ENCODE measurements around the gene ST6GALNAC4.
A peak's percentile ranks its signal among the peaks of the same experiment; 100 is the strongest.

The ST6GALNAC4 gene

GRCh38 chr9:127920794-127921193 lies 4.0 kb upstream of the ST6GALNAC4 start:
- no peak overlapping the region for H3K27ac ChIP-seq (ENCODE audit: low read length)
- peaks cover 38% of the 10 kb centered on the region for H3K4me1 ChIP-seq (ENCODE audit: control insufficient read depth, insufficient read depth, low read length)
- no peaks in the 10 kb centered on the region for H3K9me3 ChIP-seq (ENCODE audit: control insufficient read depth in 2 of 2, low read length in 2 of 2)
- H3K4me3 ChIP-seq (ENCODE audit: low read length in 2 of 2), result no peak overlapping the region
- peaks cover 5 to 6% of the 10 kb centered on the region in 2 donors for H3K27me3 ChIP-seq (ENCODE audit: control insufficient read depth in 1 of 2, insufficient read depth in 2 of 2, low read length in 2 of 2)
- H3K36me3 ChIP-seq (ENCODE audit: control insufficient read depth in 2 of 2, insufficient read depth in 2 of 2, low read length in 2 of 2), result no peaks in the 10 kb centered on the region
- no peak overlapping the region for H3K9ac ChIP-seq (ENCODE audit: low read length in 2 of 2)

DNA sequence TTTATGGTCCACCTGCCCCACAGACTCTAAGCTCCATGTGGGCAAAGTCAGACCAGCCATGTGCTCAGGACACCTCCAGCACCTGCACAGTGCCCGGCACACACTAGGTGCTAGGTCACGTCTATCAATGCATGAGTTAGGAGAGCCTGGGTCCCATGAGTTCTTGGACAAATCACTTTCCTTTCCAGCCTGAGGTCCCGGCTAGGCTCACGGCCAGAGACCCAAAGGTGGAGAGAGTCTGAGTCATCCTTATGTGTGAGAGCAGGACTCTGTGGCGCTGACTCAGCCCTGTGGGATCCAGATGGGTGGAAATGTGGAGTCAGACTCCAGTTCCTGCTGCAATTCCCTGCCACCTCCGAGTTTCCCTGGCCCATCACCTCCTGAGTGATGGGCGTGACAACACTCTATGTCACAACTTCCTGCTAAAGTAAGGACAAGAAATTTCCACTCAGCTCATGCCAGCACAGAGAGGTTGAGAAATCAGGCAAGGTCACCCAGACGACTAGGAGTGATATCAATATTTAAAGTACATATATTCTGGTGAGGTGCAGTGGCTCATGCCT lies 2.5 kb upstream of the ST6GALNAC4 start:
- H3K9me3 ChIP-seq (ENCODE audit: control insufficient read depth in 2 of 2, low read length in 2 of 2), result no peaks in the 10 kb centered on the region
- H3K4me1 ChIP-seq (ENCODE audit: control insufficient read depth, insufficient read depth, low read length), result peaks cover 49% of the 10 kb centered on the region
- peak overlapping the region; percentile 41 for H3K27ac ChIP-seq (ENCODE audit: low read length)
- peak overlapping the region in 1 of 2 donors; percentile 29 for H3K9ac ChIP-seq (ENCODE audit: low read length in 2 of 2)
- peaks cover 0 to 3% of the 10 kb centered on the region in 2 donors for H3K27me3 ChIP-seq (ENCODE audit: control insufficient read depth in 1 of 2, insufficient read depth in 2 of 2, low read length in 2 of 2)
- H3K4me3 ChIP-seq (ENCODE audit: low read length in 2 of 2), result no peak overlapping the region
- H3K36me3 ChIP-seq (ENCODE audit: control insufficient read depth in 2 of 2, insufficient read depth in 2 of 2, low read length in 2 of 2), result no peaks in the 10 kb centered on the region

- H3K27me3 ChIP-seq (ENCODE audit: control insufficient read depth in 1 of 2, insufficient read depth in 2 of 2, low read length in 2 of 2), result peaks cover 0 to 3% of the 10 kb centered on the region in 2 donors
- H3K9me3 ChIP-seq (ENCODE audit: control insufficient read depth in 2 of 2, low read length in 2 of 2), result no peaks in the 10 kb centered on the region
- no peak overlapping the region for H3K9ac ChIP-seq (ENCODE audit: low read length in 2 of 2)
- H3K27ac ChIP-seq (ENCODE audit: low read length), result peak overlapping the region; percentile 41
- H3K4me1 ChIP-seq (ENCODE audit: control insufficient read depth, insufficient read depth, low read length), result peaks cover 49% of the 10 kb centered on the region
- H3K4me3 ChIP-seq (ENCODE audit: low read length in 2 of 2), result no peak overlapping the region
- no peaks in the 10 kb centered on the region for H3K36me3 ChIP-seq (ENCODE audit: control insufficient read depth in 2 of 2, insufficient read depth in 2 of 2, low read length in 2 of 2)
Observed at GRCh38 chr9:127918183-127919107, 1.6 kb upstream of the ST6GALNAC4 start.

GRCh38 chr9:127917603-127918002 lies 762 bp upstream of the ST6GALNAC4 start:
- Histone ChIP-seq H3K4me3 (ENCODE audit: low read length in 2 of 2) (peak overlapping the region in 1 of 2 donors; percentile 42), H3K9me3 (ENCODE audit: control insufficient read depth in 2 of 2, low read length in 2 of 2) (no peaks in the 10 kb centered on the region), H3K27me3 (ENCODE audit: control insufficient read depth in 1 of 2, insufficient read depth in 2 of 2, low read length in 2 of 2) (peaks cover 0 to 3% of the 10 kb centered on the region in 2 donors), H3K27ac (ENCODE audit: low read length) (peak overlapping the region; percentile 26), H3K9ac (ENCODE audit: low read length in 2 of 2) (peak overlapping the region in 1 of 2 donors; percentile 8), H3K36me3 (ENCODE audit: control insufficient read depth in 2 of 2, insufficient read depth in 2 of 2, low read length in 2 of 2) (peaks cover 0 to 4% of the 10 kb centered on the region in 2 donors), H3K4me1 (ENCODE audit: control insufficient read depth, insufficient read depth, low read length) (peaks cover 49% of the 10 kb centered on the region)

DNA sequence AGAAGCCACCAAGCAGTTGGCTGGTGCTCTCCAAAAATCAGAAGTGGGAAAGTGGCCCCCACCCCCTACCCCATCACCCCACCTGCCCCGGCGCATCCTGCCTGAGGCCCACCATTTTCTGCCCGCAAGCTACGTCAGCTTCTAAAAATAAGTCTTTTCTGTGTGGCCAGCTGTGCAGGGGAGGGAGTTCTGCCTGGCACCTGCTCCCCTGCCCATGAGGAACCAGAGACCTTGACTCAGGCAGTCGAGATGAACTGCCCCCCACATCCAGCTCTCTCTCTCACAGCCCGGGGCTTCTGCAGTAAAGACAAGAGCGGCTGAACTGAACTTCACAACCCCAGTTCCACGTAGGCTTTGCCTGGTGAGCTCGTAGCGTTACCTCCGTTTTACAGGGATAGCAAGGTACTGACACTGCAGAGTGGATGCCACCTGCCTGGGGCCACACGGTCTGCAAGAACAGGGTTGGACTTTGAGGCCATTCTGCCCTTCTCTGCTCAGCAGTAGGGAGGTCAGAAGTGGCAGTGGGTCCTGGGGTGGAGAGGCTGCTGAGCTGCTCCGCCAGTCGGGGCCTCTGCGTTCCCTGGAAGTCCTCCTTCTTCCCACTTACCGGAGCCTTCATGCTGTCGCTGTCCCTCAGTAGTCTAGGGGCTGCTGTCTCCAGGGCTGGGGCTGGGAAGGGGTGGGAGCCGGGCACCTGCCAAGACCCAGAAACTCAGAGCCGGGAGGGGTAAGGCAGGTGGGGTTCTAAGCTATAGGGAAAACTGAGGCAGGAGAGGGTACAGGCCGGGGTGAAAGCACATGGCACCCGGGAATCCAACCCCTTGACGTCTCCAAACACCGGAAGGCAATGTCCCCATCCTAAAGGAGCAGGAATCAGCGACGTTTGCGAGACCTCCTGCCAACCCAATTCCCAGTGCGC lies 781 bp downstream of the ST6GALNAC4 start:
- Histone ChIP-seq H3K9me3 (ENCODE audit: control insufficient read depth in 2 of 2, low read length in 2 of 2) (no peaks in the 10 kb centered on the region), H3K27ac (ENCODE audit: low read length) (peak overlapping the region; percentile 49), H3K4me3 (ENCODE audit: low read length in 2 of 2) (peak overlapping the region; percentile 77 to 87), H3K4me1 (ENCODE audit: control insufficient read depth, insufficient read depth, low read length) (peaks cover 41% of the 10 kb centered on the region), H3K36me3 (ENCODE audit: control insufficient read depth in 2 of 2, insufficient read depth in 2 of 2, low read length in 2 of 2) (peaks cover 6 to 10% of the 10 kb centered on the region in 2 donors), H3K9ac (ENCODE audit: low read length in 2 of 2) (peak overlapping the region; percentile 59 to 74), H3K27me3 (ENCODE audit: control insufficient read depth in 1 of 2, insufficient read depth in 2 of 2, low read length in 2 of 2) (no peaks in the 10 kb centered on the region)

DNA sequence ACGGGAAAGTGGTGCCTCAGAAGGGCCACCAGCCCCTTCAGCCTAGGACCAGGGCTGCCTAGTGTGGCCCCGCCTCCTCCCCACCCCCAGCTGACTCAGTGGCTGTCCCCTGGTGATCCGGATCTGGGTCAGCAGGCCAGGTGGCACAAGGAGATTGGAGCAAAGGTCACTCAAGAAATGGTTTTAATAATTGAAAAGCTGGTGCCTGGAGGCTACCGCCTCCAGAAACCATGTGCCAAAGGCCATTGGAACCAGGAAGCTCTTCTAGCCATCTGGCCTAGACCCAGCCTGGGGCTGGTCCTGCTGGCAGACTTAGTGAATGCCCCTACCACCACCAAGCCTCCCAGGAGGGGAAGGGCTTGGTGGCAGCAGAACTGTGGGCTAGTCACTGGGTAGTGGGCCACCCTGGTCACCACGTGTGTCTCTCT lies 1.5 kb downstream of the ST6GALNAC4 start:
- H3K9me3 ChIP-seq (ENCODE audit: control insufficient read depth in 2 of 2, low read length in 2 of 2), result no peaks in the 10 kb centered on the region
- H3K4me1 ChIP-seq (ENCODE audit: control insufficient read depth, insufficient read depth, low read length), result peaks cover 39% of the 10 kb centered on the region
- peaks cover 6 to 14% of the 10 kb centered on the region in 2 donors for H3K36me3 ChIP-seq (ENCODE audit: control insufficient read depth in 2 of 2, insufficient read depth in 2 of 2, low read length in 2 of 2)
- no peak overlapping the region for H3K4me3 ChIP-seq (ENCODE audit: low read length in 2 of 2)
- no peak overlapping the region for H3K27ac ChIP-seq (ENCODE audit: low read length)
- no peaks in the 10 kb centered on the region for H3K27me3 ChIP-seq (ENCODE audit: control insufficient read depth in 1 of 2, insufficient read depth in 2 of 2, low read length in 2 of 2)
- peak overlapping the region in 1 of 2 donors; percentile 21 for H3K9ac ChIP-seq (ENCODE audit: low read length in 2 of 2)

DNA sequence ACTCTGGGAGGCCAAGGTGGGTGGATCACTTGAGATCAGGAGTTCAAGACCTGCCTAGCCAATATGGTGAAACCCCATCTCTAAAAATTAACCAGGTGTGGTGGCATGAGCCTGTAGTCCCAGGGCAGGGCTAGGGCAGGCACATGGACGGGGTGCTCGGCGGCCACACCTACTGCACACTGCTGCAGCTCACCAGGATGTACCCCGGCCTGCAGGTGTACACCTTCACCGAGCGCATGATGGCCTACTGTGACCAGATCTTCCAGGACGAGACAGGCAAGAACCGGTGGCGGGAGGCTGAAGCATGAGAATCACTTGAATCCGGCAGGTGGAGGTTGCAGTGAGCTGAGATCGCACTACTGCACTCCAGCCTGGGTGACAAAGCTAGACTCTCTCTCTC lies 3.2 kb downstream of the ST6GALNAC4 start:
- Histone ChIP-seq H3K27me3 (ENCODE audit: control insufficient read depth in 1 of 2, insufficient read depth in 2 of 2, low read length in 2 of 2) (no peaks in the 10 kb centered on the region), H3K9me3 (ENCODE audit: control insufficient read depth in 2 of 2, low read length in 2 of 2) (no peaks in the 10 kb centered on the region), H3K4me1 (ENCODE audit: control insufficient read depth, insufficient read depth, low read length) (peaks cover 29% of the 10 kb centered on the region), H3K4me3 (ENCODE audit: low read length in 2 of 2) (no peak overlapping the region), H3K36me3 (ENCODE audit: control insufficient read depth in 2 of 2, insufficient read depth in 2 of 2, low read length in 2 of 2) (peaks cover 12 to 14% of the 10 kb centered on the region in 2 donors), H3K9ac (ENCODE audit: low read length in 2 of 2) (no peak overlapping the region), H3K27ac (ENCODE audit: low read length) (no peak overlapping the region)

- Histone ChIP-seq H3K4me3 (ENCODE audit: low read length in 2 of 2) (no peak overlapping the region), H3K27me3 (ENCODE audit: control insufficient read depth in 1 of 2, insufficient read depth in 2 of 2, low read length in 2 of 2) (no peaks in the 10 kb centered on the region), H3K36me3 (ENCODE audit: control insufficient read depth in 2 of 2, insufficient read depth in 2 of 2, low read length in 2 of 2) (peaks cover 14 to 18% of the 10 kb centered on the region in 2 donors), H3K27ac (ENCODE audit: low read length) (no peak overlapping the region), H3K9me3 (ENCODE audit: control insufficient read depth in 2 of 2, low read length in 2 of 2) (no peaks in the 10 kb centered on the region), H3K4me1 (ENCODE audit: control insufficient read depth, insufficient read depth, low read length) (peaks cover 26% of the 10 kb centered on the region), H3K9ac (ENCODE audit: low read length in 2 of 2) (no peak overlapping the region)
Observed at GRCh38 chr9:127912882-127913281, 4.0 kb downstream of the ST6GALNAC4 start.

DNA sequence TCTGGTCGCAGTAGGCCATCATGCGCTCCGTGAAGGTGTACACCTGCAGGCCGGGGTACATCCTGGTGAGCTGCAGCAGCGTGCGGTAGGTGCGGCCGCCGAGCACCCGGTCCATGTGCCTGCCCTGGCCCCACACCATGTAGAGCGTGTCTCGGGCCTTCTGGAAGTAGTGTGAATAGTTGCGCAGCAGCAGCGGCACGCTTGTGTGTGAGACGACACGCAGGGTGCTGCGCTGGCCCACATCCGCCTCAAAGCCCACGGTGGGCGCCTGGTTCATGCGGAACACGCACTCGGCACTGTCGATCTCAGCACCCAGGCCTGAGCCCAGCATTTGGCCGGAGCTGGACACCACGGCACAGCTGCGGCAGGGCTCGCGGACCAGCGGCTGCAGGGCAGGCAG lies 4.5 kb downstream of the ST6GALNAC4 start:
- Histone ChIP-seq H3K9me3 (ENCODE audit: control insufficient read depth in 2 of 2, low read length in 2 of 2) (no peaks in the 10 kb centered on the region), H3K4me3 (ENCODE audit: low read length in 2 of 2) (no peak overlapping the region), H3K36me3 (ENCODE audit: control insufficient read depth in 2 of 2, insufficient read depth in 2 of 2, low read length in 2 of 2) (peaks cover 14 to 18% of the 10 kb centered on the region in 2 donors), H3K27ac (ENCODE audit: low read length) (no peak overlapping the region), H3K4me1 (ENCODE audit: control insufficient read depth, insufficient read depth, low read length) (peaks cover 21% of the 10 kb centered on the region), H3K27me3 (ENCODE audit: control insufficient read depth in 1 of 2, insufficient read depth in 2 of 2, low read length in 2 of 2) (no peaks in the 10 kb centered on the region), H3K9ac (ENCODE audit: low read length in 2 of 2) (no peak overlapping the region)

DNA sequence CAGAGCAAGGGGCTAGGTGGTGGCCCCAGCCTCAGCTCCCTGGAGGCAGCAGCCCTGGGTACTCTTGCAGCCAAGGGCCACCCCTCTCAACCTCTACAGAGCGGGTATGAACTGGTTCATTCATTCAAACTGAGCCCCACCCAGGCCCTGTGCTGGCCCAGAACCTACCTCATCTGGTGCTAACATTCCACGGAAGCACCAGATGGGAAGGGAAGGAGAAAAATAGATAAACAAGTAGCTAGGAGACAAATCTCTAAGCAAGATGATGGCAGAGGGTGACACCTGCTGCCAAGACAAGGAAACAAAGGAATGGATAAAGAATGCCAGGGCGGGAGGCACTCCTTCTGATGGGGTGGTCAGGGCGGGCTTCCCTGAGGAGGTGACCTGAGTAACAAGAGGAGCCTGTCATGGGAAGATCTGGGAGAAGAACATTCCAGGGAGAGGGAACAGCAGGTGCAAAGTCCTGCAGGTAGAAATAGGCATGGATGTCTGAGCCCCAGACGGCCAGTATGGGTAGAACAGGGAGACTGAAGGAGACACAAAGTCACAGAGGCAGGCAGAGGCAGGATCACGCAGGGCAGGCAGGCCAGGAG lies 6.1 kb downstream of the ST6GALNAC4 start:
- Histone ChIP-seq H3K4me1 (ENCODE audit: control insufficient read depth, insufficient read depth, low read length) (peaks cover 17% of the 10 kb centered on the region), H3K4me3 (ENCODE audit: low read length in 2 of 2) (no peak overlapping the region), H3K9me3 (ENCODE audit: control insufficient read depth in 2 of 2, low read length in 2 of 2) (no peaks in the 10 kb centered on the region), H3K27me3 (ENCODE audit: control insufficient read depth in 1 of 2, insufficient read depth in 2 of 2, low read length in 2 of 2) (no peaks in the 10 kb centered on the region), H3K36me3 (ENCODE audit: control insufficient read depth in 2 of 2, insufficient read depth in 2 of 2, low read length in 2 of 2) (peaks cover 14 to 18% of the 10 kb centered on the region in 2 donors), H3K9ac (ENCODE audit: low read length in 2 of 2) (peak overlapping the region in 1 of 2 donors; percentile 21), H3K27ac (ENCODE audit: low read length) (no peak overlapping the region)

All from stomach smooth muscle (tissue), 2 donors.